ENCODE data around the gene GLB1L3.

Gene GLB1L3

GRCh38 chr11:134291196-134291595, 15.0 kb downstream of the GLB1L3 start:
- Histone ChIP-seq H3K4me1 (ENCODE audit: control insufficient read depth, low read length) (no peaks in the 10 kb centered on the region), H3F3A (ENCODE audit: control insufficient read depth, insufficient read depth) (no peaks in the 10 kb centered on the region), H4K20me1 (ENCODE audit: control insufficient read depth, insufficient read depth, low read depth, low read length) (no peaks in the 10 kb centered on the region), H3K36me3 (ENCODE audit: control insufficient read depth, low read length) (no peaks in the 10 kb centered on the region), H3K9me3 (ENCODE audit: control insufficient read depth, insufficient read depth, low read length) (no peaks in the 10 kb centered on the region), H3K27ac (ENCODE audit: low read depth, low read length) (no peak overlapping the region), H3K79me2 (ENCODE audit: control insufficient read depth, low read length) (no peaks in the 10 kb centered on the region), H3K27me3 (ENCODE audit: control insufficient read depth, low read length) (no peaks in the 10 kb centered on the region), H3K9me2 (replicated peaks; ENCODE audit: control insufficient read depth, low read length) (no peaks in the 10 kb centered on the region), H3K4me3 (ENCODE audit: low read length) (no peak overlapping the region), H3K4me2 (ENCODE audit: low read length) (no peak overlapping the region)
- TF ChIP-seq, protein P1, sequence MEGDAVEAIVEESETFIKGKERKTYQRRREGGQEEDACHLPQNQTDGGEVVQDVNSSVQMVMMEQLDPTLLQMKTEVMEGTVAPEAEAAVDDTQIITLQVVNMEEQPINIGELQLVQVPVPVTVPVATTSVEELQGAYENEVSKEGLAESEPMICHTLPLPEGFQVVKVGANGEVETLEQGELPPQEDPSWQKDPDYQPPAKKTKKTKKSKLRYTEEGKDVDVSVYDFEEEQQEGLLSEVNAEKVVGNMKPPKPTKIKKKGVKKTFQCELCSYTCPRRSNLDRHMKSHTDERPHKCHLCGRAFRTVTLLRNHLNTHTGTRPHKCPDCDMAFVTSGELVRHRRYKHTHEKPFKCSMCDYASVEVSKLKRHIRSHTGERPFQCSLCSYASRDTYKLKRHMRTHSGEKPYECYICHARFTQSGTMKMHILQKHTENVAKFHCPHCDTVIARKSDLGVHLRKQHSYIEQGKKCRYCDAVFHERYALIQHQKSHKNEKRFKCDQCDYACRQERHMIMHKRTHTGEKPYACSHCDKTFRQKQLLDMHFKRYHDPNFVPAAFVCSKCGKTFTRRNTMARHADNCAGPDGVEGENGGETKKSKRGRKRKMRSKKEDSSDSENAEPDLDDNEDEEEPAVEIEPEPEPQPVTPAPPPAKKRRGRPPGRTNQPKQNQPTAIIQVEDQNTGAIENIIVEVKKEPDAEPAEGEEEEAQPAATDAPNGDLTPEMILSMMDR (IDR thresholded peaks at IDR 0.05; ENCODE audit: low read depth, low read length, poor library complexity, severe bottlenecking): no peak
- TF ChIP-seq EZH2phosphoT487 (IDR thresholded peaks at IDR 0.05; ENCODE audit: borderline replicate concordance, low read length): no peak

GRCh38 chr11:134292661-134293060, 16.5 kb downstream of the GLB1L3 start:
- Histone ChIP-seq H3F3A (ENCODE audit: control insufficient read depth, insufficient read depth) (no peaks in the 10 kb centered on the region), H3K4me1 (ENCODE audit: control insufficient read depth, low read length) (no peaks in the 10 kb centered on the region), H3K79me2 (ENCODE audit: control insufficient read depth, low read length) (no peaks in the 10 kb centered on the region), H3K4me3 (ENCODE audit: low read length) (no peak overlapping the region), H3K27me3 (ENCODE audit: control insufficient read depth, low read length) (no peaks in the 10 kb centered on the region), H3K4me2 (ENCODE audit: low read length) (no peak overlapping the region), H3K36me3 (ENCODE audit: control insufficient read depth, low read length) (no peaks in the 10 kb centered on the region), H4K20me1 (ENCODE audit: control insufficient read depth, insufficient read depth, low read depth, low read length) (no peaks in the 10 kb centered on the region), H3K27ac (ENCODE audit: low read depth, low read length) (no peak overlapping the region), H3K9me2 (replicated peaks; ENCODE audit: control insufficient read depth, low read length) (no peaks in the 10 kb centered on the region), H3K9me3 (ENCODE audit: control insufficient read depth, insufficient read depth, low read length) (no peaks in the 10 kb centered on the region)
- TF ChIP-seq, protein P1 (IDR thresholded peaks at IDR 0.05; ENCODE audit: low read depth, low read length, poor library complexity, severe bottlenecking): no peak
- TF ChIP-seq EZH2phosphoT487 (IDR thresholded peaks at IDR 0.05; ENCODE audit: borderline replicate concordance, low read length): no peak

DNA sequence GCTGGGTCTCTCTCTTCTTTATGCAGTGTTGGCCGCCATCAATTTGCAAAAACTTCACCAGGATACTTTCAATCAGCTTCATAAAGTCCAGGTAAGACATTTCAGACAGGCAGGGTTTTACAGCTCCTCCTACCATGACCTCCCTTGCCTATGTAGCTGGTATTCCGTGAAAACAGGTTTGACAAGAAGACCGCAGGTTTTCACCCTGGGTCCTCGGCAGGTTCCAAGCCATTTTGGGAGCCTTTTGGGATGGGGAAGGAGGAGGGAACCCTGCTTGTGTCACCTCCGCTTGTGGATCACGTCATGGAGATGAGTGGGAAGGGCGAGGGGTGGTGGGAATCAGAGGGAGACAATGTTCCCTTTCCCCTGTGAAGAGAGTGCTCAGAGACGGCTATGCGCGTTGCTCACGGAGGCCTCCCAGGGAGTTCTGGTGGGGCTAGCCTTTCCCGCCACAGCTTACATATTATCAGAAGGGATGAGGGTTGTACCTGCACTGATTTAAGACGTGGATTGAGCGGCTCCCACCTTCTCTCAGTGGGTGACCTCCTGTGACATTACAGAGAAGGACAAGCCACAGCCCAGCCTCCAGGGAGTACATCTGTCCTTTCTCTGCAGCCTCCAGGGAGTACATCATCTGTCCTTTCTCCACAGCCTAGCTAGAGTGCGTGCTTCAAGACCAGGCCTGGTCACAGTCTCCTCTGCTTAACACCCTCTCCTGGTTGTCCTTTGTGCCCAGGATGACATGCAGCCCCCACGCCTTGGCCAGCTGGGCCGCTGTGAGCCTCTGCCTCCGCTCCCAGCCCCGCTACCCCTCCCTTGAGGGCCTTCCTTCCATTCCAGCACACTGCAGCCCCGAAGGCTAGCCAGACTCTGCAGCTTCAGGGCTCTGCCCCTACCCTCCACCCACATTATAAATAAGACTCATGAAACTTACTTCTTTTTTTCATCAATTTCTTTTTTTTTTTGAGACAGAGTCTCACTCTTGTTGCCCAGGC, 17.2 kb downstream of the GLB1L3 start:
- Histone ChIP-seq H3K9me2 (replicated peaks; ENCODE audit: control insufficient read depth, low read length) (no peaks in the 10 kb centered on the region), H3K4me1 (ENCODE audit: control insufficient read depth, low read length) (no peaks in the 10 kb centered on the region), H3F3A (ENCODE audit: control insufficient read depth, insufficient read depth) (no peaks in the 10 kb centered on the region), H3K79me2 (ENCODE audit: control insufficient read depth, low read length) (no peaks in the 10 kb centered on the region), H3K4me3 (ENCODE audit: low read length) (no peak overlapping the region), H4K20me1 (ENCODE audit: control insufficient read depth, insufficient read depth, low read depth, low read length) (no peaks in the 10 kb centered on the region), H3K4me2 (ENCODE audit: low read length) (no peak overlapping the region), H3K27me3 (ENCODE audit: control insufficient read depth, low read length) (no peaks in the 10 kb centered on the region), H3K36me3 (ENCODE audit: control insufficient read depth, low read length) (no peaks in the 10 kb centered on the region), H3K27ac (ENCODE audit: low read depth, low read length) (no peak overlapping the region), H3K9me3 (ENCODE audit: control insufficient read depth, insufficient read depth, low read length) (no peaks in the 10 kb centered on the region)
- no peak for TF ChIP-seq EZH2phosphoT487 (IDR thresholded peaks at IDR 0.05; ENCODE audit: borderline replicate concordance, low read length)

GRCh38 chr11:134294664-134295063, 18.5 kb downstream of the GLB1L3 start:
- Histone ChIP-seq H3F3A (ENCODE audit: control insufficient read depth, insufficient read depth) (no peaks in the 10 kb centered on the region), H3K79me2 (ENCODE audit: control insufficient read depth, low read length) (no peaks in the 10 kb centered on the region), H3K27me3 (ENCODE audit: control insufficient read depth, low read length) (no peaks in the 10 kb centered on the region), H3K4me3 (ENCODE audit: low read length) (no peak overlapping the region), H3K36me3 (ENCODE audit: control insufficient read depth, low read length) (no peaks in the 10 kb centered on the region), H4K20me1 (ENCODE audit: control insufficient read depth, insufficient read depth, low read depth, low read length) (no peaks in the 10 kb centered on the region), H3K9me3 (ENCODE audit: control insufficient read depth, insufficient read depth, low read length) (no peaks in the 10 kb centered on the region), H3K27ac (ENCODE audit: low read depth, low read length) (no peak overlapping the region), H3K9me2 (replicated peaks; ENCODE audit: control insufficient read depth, low read length) (no peaks in the 10 kb centered on the region), H3K4me1 (ENCODE audit: control insufficient read depth, low read length) (no peaks in the 10 kb centered on the region), H3K4me2 (ENCODE audit: low read length) (no peak overlapping the region)
- TF ChIP-seq EZH2phosphoT487 (IDR thresholded peaks at IDR 0.05; ENCODE audit: borderline replicate concordance, low read length): no peak
- TF ChIP-seq, protein P1 (IDR thresholded peaks at IDR 0.05; ENCODE audit: low read depth, low read length, poor library complexity, severe bottlenecking): no peak
